ENCODE measurements around the gene RFX4.
"Not testable (repeated sequence)": the region's sequence is repeated elsewhere in the genome, so short reads cannot be mapped to it uniquely, and the experiment has no call there.

RFX4 gene

GRCh38 chr12:106690569-106691305 is 107.9 kb downstream of the RFX4 start:
- H3K4me1 ChIP-seq (ENCODE audit: control insufficient read depth, insufficient read depth, low read length, unreplicated experiment), result no peaks in the 10 kb centered on the region
- no peaks in the 10 kb centered on the region for H3K36me3 ChIP-seq (ENCODE audit: insufficient read depth, low read length)
- no peak overlapping the region for H3K27ac ChIP-seq (ENCODE audit: low read depth, low read length)
- H2AFZ ChIP-seq (ENCODE audit: low read length, unreplicated experiment), result no peak overlapping the region
- no peak overlapping the region for H3K4me3 ChIP-seq (ENCODE audit: low read depth, low read length)
- H3K79me2 ChIP-seq (ENCODE audit: control insufficient read depth, insufficient read depth, low read length, unreplicated experiment), result no peaks in the 10 kb centered on the region
- peaks cover 24% of the 10 kb centered on the region; the same call in 1 of the 2 replicates for H3K27me3 ChIP-seq (ENCODE audit: insufficient read depth, low read length)

- not testable (repeated sequence) for H3K27ac ChIP-seq (ENCODE audit: low read depth, low read length); H2AFZ ChIP-seq (ENCODE audit: low read length, unreplicated experiment); H3K36me3 ChIP-seq (ENCODE audit: insufficient read depth, low read length); H3K79me2 ChIP-seq (ENCODE audit: control insufficient read depth, insufficient read depth, low read length, unreplicated experiment); H3K4me3 ChIP-seq (ENCODE audit: low read depth, low read length); H3K4me1 ChIP-seq (ENCODE audit: control insufficient read depth, insufficient read depth, low read length, unreplicated experiment)
- H3K27me3 ChIP-seq (ENCODE audit: insufficient read depth, low read length), result peaks cover 24% of the 10 kb centered on the region; the same call in 1 of the 2 replicates
Measured at GRCh38 chr12:106692033-106692432, 109.2 kb downstream of the RFX4 start.

- H3K4me3 ChIP-seq (ENCODE audit: low read depth, low read length), result no peak overlapping the region
- no peaks in the 10 kb centered on the region for H3K4me1 ChIP-seq (ENCODE audit: control insufficient read depth, insufficient read depth, low read length, unreplicated experiment)
Measured at GRCh38 chr12:106692896-106693820, 110.4 kb downstream of the RFX4 start.

GRCh38 chr12:106696071-106696470 is 113.3 kb downstream of the RFX4 start:
- H3K36me3 ChIP-seq (ENCODE audit: insufficient read depth, low read length), result no peaks in the 10 kb centered on the region
- no peak overlapping the region for H3K4me3 ChIP-seq (ENCODE audit: low read depth, low read length)
- no peaks in the 10 kb centered on the region for H3K79me2 ChIP-seq (ENCODE audit: control insufficient read depth, insufficient read depth, low read length, unreplicated experiment)
- no peak overlapping the region for H2AFZ ChIP-seq (ENCODE audit: low read length, unreplicated experiment)
- no peaks in the 10 kb centered on the region for H3K4me1 ChIP-seq (ENCODE audit: control insufficient read depth, insufficient read depth, low read length, unreplicated experiment)
- H3K27me3 ChIP-seq (ENCODE audit: insufficient read depth, low read length), result peaks cover 13% of the 10 kb centered on the region; the same call in 1 of the 2 replicates
- H3K27ac ChIP-seq (ENCODE audit: low read depth, low read length), result no peak overlapping the region

More at GRCh38 chr12:106692896-106693820, 110.4 kb downstream of the RFX4 start:
- H3K36me3 ChIP-seq (ENCODE audit: insufficient read depth, low read length), result no peaks in the 10 kb centered on the region
- peaks cover 24% of the 10 kb centered on the region; the same call in 1 of the 2 replicates for H3K27me3 ChIP-seq (ENCODE audit: insufficient read depth, low read length)
- H3K79me2 ChIP-seq (ENCODE audit: control insufficient read depth, insufficient read depth, low read length, unreplicated experiment), result no peaks in the 10 kb centered on the region
- no peak overlapping the region for H2AFZ ChIP-seq (ENCODE audit: low read length, unreplicated experiment)
- no peak overlapping the region for H3K27ac ChIP-seq (ENCODE audit: low read depth, low read length)

GRCh38 chr12:106696681-106697417 is 114.0 kb downstream of the RFX4 start:
- Histone ChIP-seq H2AFZ (ENCODE audit: low read length, unreplicated experiment) (no peak overlapping the region), H3K4me1 (ENCODE audit: control insufficient read depth, insufficient read depth, low read length, unreplicated experiment) (no peaks in the 10 kb centered on the region), H3K4me3 (ENCODE audit: low read depth, low read length) (no peak overlapping the region), H3K79me2 (ENCODE audit: control insufficient read depth, insufficient read depth, low read length, unreplicated experiment) (no peaks in the 10 kb centered on the region), H3K36me3 (ENCODE audit: insufficient read depth, low read length) (no peaks in the 10 kb centered on the region), H3K27me3 (ENCODE audit: insufficient read depth, low read length) (peaks cover 12% of the 10 kb centered on the region; the same call in 1 of the 2 replicates), H3K27ac (ENCODE audit: low read depth, low read length) (no peak overlapping the region)

- no peak overlapping the region for H3K4me3 ChIP-seq (ENCODE audit: low read depth, low read length)
- H3K79me2 ChIP-seq (ENCODE audit: control insufficient read depth, insufficient read depth, low read length, unreplicated experiment), result no peaks in the 10 kb centered on the region
- H2AFZ ChIP-seq (ENCODE audit: low read length, unreplicated experiment), result no peak overlapping the region
Measured at GRCh38 chr12:106704081-106704480, 121.3 kb downstream of the RFX4 start.

GRCh38 chr12:106705971-106706370 is 123.2 kb downstream of the RFX4 start:
- H3K4me1 ChIP-seq (ENCODE audit: control insufficient read depth, insufficient read depth, low read length, unreplicated experiment), result no peaks in the 10 kb centered on the region
- H3K27me3 ChIP-seq (ENCODE audit: insufficient read depth, low read length), result peaks cover 28% of the 10 kb centered on the region
- H3K27ac ChIP-seq (ENCODE audit: low read depth, low read length), result no peak overlapping the region
- H3K79me2 ChIP-seq (ENCODE audit: control insufficient read depth, insufficient read depth, low read length, unreplicated experiment), result no peaks in the 10 kb centered on the region
- H3K36me3 ChIP-seq (ENCODE audit: insufficient read depth, low read length), result no peaks in the 10 kb centered on the region
- H2AFZ ChIP-seq (ENCODE audit: low read length, unreplicated experiment), result no peak overlapping the region
- H3K4me3 ChIP-seq (ENCODE audit: low read depth, low read length), result no peak overlapping the region

More at GRCh38 chr12:106704081-106704480, 121.3 kb downstream of the RFX4 start:
- H3K36me3 ChIP-seq (ENCODE audit: insufficient read depth, low read length), result no peaks in the 10 kb centered on the region
- H3K27ac ChIP-seq (ENCODE audit: low read depth, low read length), result no peak overlapping the region
- no peaks in the 10 kb centered on the region for H3K4me1 ChIP-seq (ENCODE audit: control insufficient read depth, insufficient read depth, low read length, unreplicated experiment)
- H3K27me3 ChIP-seq (ENCODE audit: insufficient read depth, low read length), result peaks cover 20% of the 10 kb centered on the region

- Histone ChIP-seq H3K36me3 (ENCODE audit: insufficient read depth, low read length) (no peaks in the 10 kb centered on the region), H3K27ac (ENCODE audit: low read depth, low read length) (no peak overlapping the region), H3K4me1 (ENCODE audit: control insufficient read depth, insufficient read depth, low read length, unreplicated experiment) (no peaks in the 10 kb centered on the region), H2AFZ (ENCODE audit: low read length, unreplicated experiment) (no peak overlapping the region), H3K4me3 (ENCODE audit: low read depth, low read length) (no peak overlapping the region), H3K27me3 (ENCODE audit: insufficient read depth, low read length) (peaks cover 27% of the 10 kb centered on the region), H3K79me2 (ENCODE audit: control insufficient read depth, insufficient read depth, low read length, unreplicated experiment) (no peaks in the 10 kb centered on the region)
Measured at GRCh38 chr12:106709068-106709511, 126.3 kb downstream of the RFX4 start.

- H2AFZ ChIP-seq (ENCODE audit: low read length, unreplicated experiment), result no peak overlapping the region
- H3K79me2 ChIP-seq (ENCODE audit: control insufficient read depth, insufficient read depth, low read length, unreplicated experiment), result no peaks in the 10 kb centered on the region
- H3K27me3 ChIP-seq (ENCODE audit: insufficient read depth, low read length), result peaks cover 16% of the 10 kb centered on the region
- H3K4me1 ChIP-seq (ENCODE audit: control insufficient read depth, insufficient read depth, low read length, unreplicated experiment), result no peaks in the 10 kb centered on the region
- no peak overlapping the region for H3K4me3 ChIP-seq (ENCODE audit: low read depth, low read length)
- H3K36me3 ChIP-seq (ENCODE audit: insufficient read depth, low read length), result no peaks in the 10 kb centered on the region
- no peak overlapping the region for H3K27ac ChIP-seq (ENCODE audit: low read depth, low read length)
Measured at GRCh38 chr12:106710143-106710893, 127.5 kb downstream of the RFX4 start.

GRCh38 chr12:106711316-106711715 is 128.5 kb downstream of the RFX4 start:
- Histone ChIP-seq H3K27ac (ENCODE audit: low read depth, low read length) (no peak overlapping the region), H3K4me1 (ENCODE audit: control insufficient read depth, insufficient read depth, low read length, unreplicated experiment) (no peaks in the 10 kb centered on the region), H3K4me3 (ENCODE audit: low read depth, low read length) (no peak overlapping the region), H3K79me2 (ENCODE audit: control insufficient read depth, insufficient read depth, low read length, unreplicated experiment) (no peaks in the 10 kb centered on the region), H2AFZ (ENCODE audit: low read length, unreplicated experiment) (no peak overlapping the region), H3K36me3 (ENCODE audit: insufficient read depth, low read length) (no peaks in the 10 kb centered on the region), H3K27me3 (ENCODE audit: insufficient read depth, low read length) (peaks cover 9% of the 10 kb centered on the region)
